DOHH2 (cell line): Measurements from ENCODE around the gene ATF2.

Experiments used
- H3F3A ChIP-seq: fragments of 200-600 bp; sonication (generic), shearing (Covaris generic); 2 replicates; pipeline ENCODE4 v1.6.0; 2016; ENCODE audit warnings: antibody characterized with exemption, mild to moderate bottlenecking; ENCODE audit not compliant: control insufficient read depth, insufficient read depth
- H3K27ac ChIP-seq: fragments of 200-600 bp; sonication (generic); 2 replicates; pipeline ENCODE4 v1.5.1; 2014; ENCODE audit warnings: low read depth, mild to moderate bottlenecking, low read length, moderate library complexity
- H3K27me3 ChIP-seq: fragments of 200-600 bp; sonication (generic); 2 replicates; pipeline ENCODE4 v1.6.1; 2014; ENCODE audit warnings: mild to moderate bottlenecking, low read length, mixed read lengths; ENCODE audit not compliant: control insufficient read depth
- H3K36me3 ChIP-seq: fragments of 200-600 bp; sonication (generic); 2 replicates; pipeline ENCODE4 v1.6.1; 2014; ENCODE audit warnings: mild to moderate bottlenecking, low read length, moderate library complexity, mixed read lengths; ENCODE audit not compliant: control insufficient read depth
- H3K4me1 ChIP-seq: fragments of 200-600 bp; sonication (generic); 2 replicates; pipeline ENCODE4 v1.6.1; 2014; ENCODE audit warnings: mild to moderate bottlenecking, low read length, mixed read lengths; ENCODE audit not compliant: control insufficient read depth
- H3K4me2 ChIP-seq: fragments of 200-600 bp; sonication (generic); 2 replicates; pipeline ENCODE4 v1.6.0; 2014; ENCODE audit warnings: mild to moderate bottlenecking, low read length, moderate library complexity
- H3K4me3 ChIP-seq: fragments of 200-600 bp; sonication (generic); 2 replicates; pipeline ENCODE4 v1.5.1; 2014; ENCODE audit warnings: mild to moderate bottlenecking, low read length, mixed read lengths
- H3K79me2 ChIP-seq: fragments of 200-600 bp; sonication (generic); 2 replicates; pipeline ENCODE4 v1.6.1; 2014; ENCODE audit warnings: mild to moderate bottlenecking, low read length, mixed read lengths; ENCODE audit not compliant: control insufficient read depth
- H3K9me2 ChIP-seq: fragments of 200-600 bp; sonication (generic); replicated peaks from 2 replicates; pipeline ENCODE4 v1.6.1; 2014; ENCODE audit warnings: mild to moderate bottlenecking, low read length, mixed read lengths; ENCODE audit not compliant: control insufficient read depth
- H3K9me3 ChIP-seq: fragments of 200-600 bp; sonication (generic); 2 replicates; pipeline ENCODE4 v1.6.1; 2014; ENCODE audit warnings: antibody characterized with exemption, low read length, mixed read lengths; ENCODE audit not compliant: control insufficient read depth, insufficient read depth
- H4K20me1 ChIP-seq: fragments of 200-600 bp; sonication (generic); 2 replicates; pipeline ENCODE4 v1.6.0; 2014; ENCODE audit warnings: low read depth, mild to moderate bottlenecking, antibody characterized with exemption, low read length, moderate library complexity; ENCODE audit not compliant: control insufficient read depth, insufficient read depth
- CTCF ChIP-seq: fragments of 200-600 bp; sonication (generic); IDR thresholded peaks from one replicate; pipeline ENCODE4 v1.5.1; 2014; ENCODE audit warnings: antibody characterized with exemption, mild to moderate bottlenecking, low read depth, low read length; ENCODE audit not compliant: poor library complexity, severe bottlenecking
- EZH2phosphoT487 ChIP-seq: fragments of 200-600 bp; sonication (generic); IDR thresholded peaks from 2 replicates; pipeline ENCODE4 v1.6.1; 2017; ENCODE audit warnings: borderline replicate concordance, mild to moderate bottlenecking, antibody characterized with exemption, low read length, moderate library complexity, mixed read lengths

Gene ATF2

GRCh38 chr2:175152242-175152641 lies 15.8 kb downstream of the ATF2 start:
- H3K4me1 ChIP-seq: no peaks in the 10 kb centered on the region
- H3K9me2 ChIP-seq: no peaks in the 10 kb centered on the region
- peaks cover 95% of the 10 kb centered on the region for H3K79me2 ChIP-seq
- H3K4me3 ChIP-seq: no peak overlapping the region
- H3K27me3 ChIP-seq: no peaks in the 10 kb centered on the region
- H3K27ac ChIP-seq: no peak overlapping the region
- H3F3A ChIP-seq: no peaks in the 10 kb centered on the region
- TF ChIP-seq EZH2phosphoT487: no peak
- no peak for TF ChIP-seq CTCF
- no peak overlapping the region for H3K4me2 ChIP-seq
- H3K36me3 ChIP-seq: peaks cover 44% of the 10 kb centered on the region
- no peaks in the 10 kb centered on the region for H3K9me3 ChIP-seq
- H4K20me1 ChIP-seq: peaks cover 9% of the 10 kb centered on the region; the same call in 1 of the 2 replicates

GRCh38 chr2:175151791-175152190 lies 16.2 kb downstream of the ATF2 start:
- H3K36me3 ChIP-seq: peaks cover 47% of the 10 kb centered on the region
- no peaks in the 10 kb centered on the region for H3K27me3 ChIP-seq
- peaks cover 95% of the 10 kb centered on the region for H3K79me2 ChIP-seq
- no peaks in the 10 kb centered on the region for H3K4me1 ChIP-seq
- H3K4me3 ChIP-seq: no peak overlapping the region
- H4K20me1 ChIP-seq: peaks cover 9% of the 10 kb centered on the region; the same call in 1 of the 2 replicates
- H3F3A ChIP-seq: no peaks in the 10 kb centered on the region
- TF ChIP-seq EZH2phosphoT487 (no peak), CTCF (no peak)
- H3K9me2 ChIP-seq: no peaks in the 10 kb centered on the region
- no peak overlapping the region for H3K4me2 ChIP-seq
- no peak overlapping the region for H3K27ac ChIP-seq
- H3K9me3 ChIP-seq: no peaks in the 10 kb centered on the region

GRCh38 chr2:175147186-175147585 lies 20.8 kb downstream of the ATF2 start:
- Histone ChIP-seq H3K9me2 (no peaks in the 10 kb centered on the region), H3F3A (peaks cover 5% of the 10 kb centered on the region; the same call in 1 of the 2 replicates), H4K20me1 (0 out of 2 replicates have a peak, but pooled peaks cover 6% of the 10 kb centered on the region), H3K27me3 (no peaks in the 10 kb centered on the region), H3K4me2 (no peak overlapping the region), H3K4me1 (peaks cover 4% of the 10 kb centered on the region; the same call in 1 of the 2 replicates), H3K36me3 (peaks cover 58% of the 10 kb centered on the region), H3K9me3 (no peaks in the 10 kb centered on the region), H3K79me2 (peaks cover 98% of the 10 kb centered on the region), H3K27ac (no peak overlapping the region), H3K4me3 (no peak overlapping the region)
- TF ChIP-seq EZH2phosphoT487: no peak
- TF ChIP-seq CTCF: no peak
